Activated T-cell treated with anti-CD3 and anti-CD28 coated beads, Interleukin-2, amount 50 U/mL, for 48 hours (primary cell): ENCODE results near the gene PCDH9.
"Not testable (repeated sequence)": the region's sequence is repeated elsewhere in the genome, so short reads cannot be mapped to it uniquely, and the experiment has no call there.

Experiments used
- DNase-seq, 2 experiments: peaks; one replicate each; pipeline ENCODE4 v3.0.0-alpha.2; 2020

Gene PCDH9

GRCh38 chr13:66951426-66951825 is 278.7 kb downstream of the PCDH9 start:
- DNase-seq, result no peak

- DNase-seq, result no peak
Observed at GRCh38 chr13:66950666-66951065, 279.5 kb downstream of the PCDH9 start.

GRCh38 chr13:66948910-66949309 is 281.2 kb downstream of the PCDH9 start:
- no peak for DNase-seq

GRCh38 chr13:66943530-66943929 is 286.6 kb downstream of the PCDH9 start:
- no peak for DNase-seq

GRCh38 chr13:66940113-66940512 is 290.0 kb downstream of the PCDH9 start:
- no peak for DNase-seq

GRCh38 chr13:66937423-66937822 is 292.7 kb downstream of the PCDH9 start:
- DNase-seq, result no peak

- no peak for DNase-seq
Observed at GRCh38 chr13:66933994-66934393, 296.1 kb downstream of the PCDH9 start.

- no peak for DNase-seq
Observed at GRCh38 chr13:66933527-66933926, 296.6 kb downstream of the PCDH9 start.

- no peak for DNase-seq
Observed at GRCh38 chr13:66927562-66927961, 302.6 kb downstream of the PCDH9 start.

GRCh38 chr13:66926851-66927524 is 303.1 kb downstream of the PCDH9 start:
- no peak for DNase-seq

- DNase-seq, result no peak
Observed at GRCh38 chr13:66926200-66926850, 303.8 kb downstream of the PCDH9 start.

GRCh38 chr13:66922444-66922843 is 307.7 kb downstream of the PCDH9 start:
- no peak for DNase-seq

GRCh38 chr13:66921437-66921836 is 308.7 kb downstream of the PCDH9 start:
- no peak for DNase-seq

- no peak for DNase-seq
Observed at GRCh38 chr13:66915596-66916185, 314.4 kb downstream of the PCDH9 start.

GRCh38 chr13:66914155-66914554 is 316.0 kb downstream of the PCDH9 start:
- no peak for DNase-seq

- no peak for DNase-seq
Observed at GRCh38 chr13:66911411-66911939, 318.7 kb downstream of the PCDH9 start.

GRCh38 chr13:66899955-66900354 is 330.2 kb downstream of the PCDH9 start:
- no peak for DNase-seq

GRCh38 chr13:66896933-66897332 is 333.2 kb downstream of the PCDH9 start:
- DNase-seq, result no peak

GRCh38 chr13:66895780-66896179 is 334.4 kb downstream of the PCDH9 start:
- DNase-seq, result no peak

- no peak for DNase-seq
Observed at GRCh38 chr13:66895320-66895719, 334.8 kb downstream of the PCDH9 start.

- DNase-seq, result no peak
Observed at GRCh38 chr13:66888698-66889097, 341.4 kb downstream of the PCDH9 start.

- DNase-seq, result no peak
Observed at GRCh38 chr13:66887088-66887487, 343.0 kb downstream of the PCDH9 start.

- DNase-seq, result no peak
Observed at GRCh38 chr13:66886264-66886663, 343.9 kb downstream of the PCDH9 start.

- not testable (repeated sequence) for DNase-seq
Observed at GRCh38 chr13:66881170-66881569, 349.0 kb downstream of the PCDH9 start.
